ENCODE measurements around the gene SMARCB1.

- no peak for TF ChIP-seq CTCF (IDR thresholded peaks at IDR 0.05; ENCODE audit: low read length)
- no peak for TF ChIP-seq EZH2 (optimal IDR thresholded peaks at IDR 0.05; ENCODE audit: low read depth, low read length)
- no peak for TF ChIP-seq EZH2phosphoT487 (IDR thresholded peaks at IDR 0.05; ENCODE audit: low read length)
Measured at GRCh38 chr22:23754980-23755636, 31.7 kb upstream of the SMARCB1 start.
